B cell (primary cell): ENCODE results near the gene CD200. TPM values are rescaled to one million over a fixed set of nuclear protein-coding genes. Genes with fewer than 3 reads are reported as not detected.

Experiments
- ATAC-seq: fragments of 200-7000 bp; cut with Tn5 transposase; one replicate; pipeline ENCODE4 v1.10.0; 2021; ENCODE audit warnings: low read depth, mild to moderate bottlenecking, moderate number of reproducible peaks, moderate library complexity
- CTCF ChIA-PET: fragments of 350-600 bp; sonication (Branson Sonifier 250); formaldehyde crosslinking; loops from one replicate; lab custom pipeline; 2021; ENCODE audit warnings: antibody characterized with exemption, inconsistent platforms; lab: Charles Lee
- POLR2A ChIA-PET: fragments of 350-600 bp; sonication (Branson Sonifier 250); formaldehyde crosslinking; loops from one replicate; lab custom pipeline; 2021; ENCODE audit warnings: antibody characterized with exemption; lab: Charles Lee
- DNase-seq: peaks from one replicate; pipeline ENCODE4 v3.0.0; 2013
- H2AFZ ChIP-seq: 2 replicates; pipeline ENCODE4 v1.6.1; 2012; ENCODE audit warnings: mild to moderate bottlenecking, low read depth, low read length; ENCODE audit not compliant: insufficient read depth, poor library complexity, severe bottlenecking
- H3K27ac ChIP-seq, 2 donors: 1 replicate in 1 of 2; 2 replicates in 1 of 2; pipeline ENCODE4 v1.5.1; 2012 to 2013; ENCODE audit warnings: low read length in 2 of 2, mild to moderate bottlenecking in 2 of 2, moderate library complexity in 1 of 2
- H3K27me3 ChIP-seq, 4 experiments: fragments of 200-600 bp in 1 of 4; sonication (generic) in 1 of 4; replicated peaks in 1 of 4; 1 replicate in 2 of 4; 2 replicates in 2 of 4; pipeline versions ENCODE4 v1.6.1 to v1.7.0; 2013 to 2016; ENCODE audit warnings: low read length in 3 of 4, mild to moderate bottlenecking in 2 of 4, mixed read lengths in 1 of 4, moderate library complexity in 1 of 4; ENCODE audit not compliant: insufficient read depth in 4 of 4, control insufficient read depth in 3 of 4; ENCODE audit errors: control extremely low read depth in 1 of 4
- H3K36me3 ChIP-seq, 2 experiments: replicated peaks in 1 of 2; 1 replicate in 1 of 2; 2 replicates in 1 of 2; pipeline versions ENCODE4 v1.6.1 to v1.7.1; 2013; ENCODE audit warnings: low read length in 1 of 2; ENCODE audit not compliant: insufficient read depth in 2 of 2, control insufficient read depth in 1 of 2; ENCODE audit errors: control extremely low read depth in 1 of 2, extremely low read depth in 1 of 2
- H3K4me1 ChIP-seq, 2 donors: fragments of 200-600 bp in 1 of 2; sonication (generic) in 1 of 2; 1 replicate in 1 of 2; 2 replicates in 1 of 2; pipeline versions ENCODE4 v1.5.1 to v1.6.1; 2013 to 2017; ENCODE audit warnings: low read length in 2 of 2; ENCODE audit not compliant: control insufficient read depth in 2 of 2, insufficient read depth in 2 of 2
- H3K4me2 ChIP-seq: replicated peaks from 2 replicates; pipeline ENCODE3; 2012; ENCODE audit warnings: mild to moderate bottlenecking, low read depth, low read length; ENCODE audit not compliant: poor library complexity, severe bottlenecking
- H3K4me3 ChIP-seq, 5 experiments: fragments of 200-600 bp in 1 of 5; sonication (generic) in 1 of 5; 1 replicate in 3 of 5; 2 replicates in 2 of 5; pipeline versions ENCODE4 v1.5.1 to v1.7.0; 2011 to 2016; ENCODE audit warnings: low read length in 4 of 5, mild to moderate bottlenecking in 4 of 5, low read depth in 2 of 5, control low read depth in 1 of 5, moderate library complexity in 1 of 5; ENCODE audit not compliant: insufficient read depth in 1 of 5; ENCODE audit errors: control extremely low read depth in 1 of 5, extremely low read depth in 1 of 5
- H3K79me2 ChIP-seq: fragments of 200-600 bp; sonication (generic); one replicate; pipeline ENCODE4 v1.6.0; 2016; ENCODE audit warnings: low read length; ENCODE audit not compliant: control insufficient read depth, insufficient read depth
- H3K9ac ChIP-seq: fragments of 200-600 bp; sonication (generic); 2 replicates; pipeline ENCODE4 v1.6.1; 2017; ENCODE audit warnings: mild to moderate bottlenecking, low read length, moderate library complexity
- H3K9me3 ChIP-seq, 3 donors: one replicate each; pipeline versions ENCODE4 v1.6.1 to v1.7.1; 2013; ENCODE audit warnings: low read length in 2 of 3; ENCODE audit not compliant: control insufficient read depth in 2 of 3, insufficient read depth in 1 of 3; ENCODE audit errors: control extremely low read depth in 1 of 3
- H4K20me1 ChIP-seq: 2 replicates; pipeline ENCODE4 v1.6.0; 2012; ENCODE audit warnings: mild to moderate bottlenecking, low read length; ENCODE audit not compliant: insufficient read depth, control insufficient read depth, poor library complexity, severe bottlenecking
- H3K27ac Mint-ChIP-seq: one replicate; pipeline ENCODE4 v1.8.0; 2021; ENCODE audit warnings: mixed read lengths
- H3K27me3 Mint-ChIP-seq: one replicate; pipeline ENCODE4 v1.8.0; 2021; ENCODE audit warnings: mixed read lengths
- H3K4me1 Mint-ChIP-seq: one replicate; pipeline ENCODE4 v1.8.0; 2021; ENCODE audit warnings: mixed read lengths
- H3K4me3 Mint-ChIP-seq: one replicate; pipeline ENCODE4 v1.8.0; 2021; ENCODE audit warnings: mixed read lengths
- H3K9me3 Mint-ChIP-seq: one replicate; pipeline ENCODE4 v1.8.0; 2022; ENCODE audit warnings: mixed read lengths; ENCODE audit not compliant: insufficient read depth
- CTCF ChIP-seq: fragments of 200-600 bp; IDR thresholded peaks from one replicate; pipeline ENCODE4 v1.8.0; 2022; ENCODE audit warnings: antibody characterized with exemption, mild to moderate bottlenecking
- EZH2 ChIP-seq: IDR thresholded peaks from 2 replicates; pipeline ENCODE4 v1.6.1; 2012; ENCODE audit warnings: borderline replicate concordance, low read depth, mild to moderate bottlenecking, moderate library complexity, low read length; ENCODE audit not compliant: insufficient read depth, poor library complexity, severe bottlenecking
- WGBS: methylation state at CpG from one replicate; pipeline ENCODE4 v1.1.5; 2013; ENCODE audit warnings: missing lambda C conversion rate; ENCODE audit not compliant: insufficient coverage; 5-methylcytosine and 5-hydroxymethylcytosine counted together
- intact Hi-C: fragments of 100-400 bp; cut with micrococcal nuclease; formaldehyde crosslinking; loops from one replicate; pipeline ENCODE4 v1.10.0; 2022
- polyA plus RNA-seq: library from polyadenylated mRNA; depleted of rRNA; stranded (reverse); fragments of >200 nt; gene quantifications from 2 replicates; pipeline ENCODE4 v1.2.3, GENCODE V29; 2012
- total RNA-seq, 2 donors: library from RNA; stranded (reverse); fragments of 120-200 nt in 1 of 2; gene quantifications; 1 replicate in 1 of 2; 2 replicates in 1 of 2; pipeline versions ENCODE4 v1.2.3 to v1.2.4, GENCODE V29; 2013 to 2022

The CD200 gene
- total and polyA plus RNA-seq, 2 donors (not counting 1 experiment from before 2014, with no cell fraction given): 35.0 to 49.9 TPM

- ChIA-PET POLR2A (interaction anchor here (0.7 kb wide), 1 partner anchor 98 kb away, joined by 8 read pairs; no protein-coding TSS in a partner anchor), CTCF (interaction anchor here (0.7 to 2.1 kb wide), 3 partner anchors 14 to 109 kb away, joined by 3 to 4 read pairs (median 3); no protein-coding TSS in a partner anchor)
- Histone ChIP-seq H2AFZ (no peak overlapping the region), H3K4me3 (no peak overlapping the region), H3K9ac (no peak overlapping the region), H4K20me1 (no peaks in the 10 kb centered on the region), H3K4me1 (peaks cover 12 to 15% of the 10 kb centered on the region in 2 donors), H3K36me3 (no peaks in the 10 kb centered on the region), H3K4me2 (no peak overlapping the region), H3K27ac (no peak overlapping the region), H3K27me3 (no peaks in the 10 kb centered on the region), H3K79me2 (no peaks in the 10 kb centered on the region), H3K9me3 (no peaks in the 10 kb centered on the region)
- no peaks in the 10 kb centered on the region for H3K27me3 Mint-ChIP-seq
- no peak for ATAC-seq
- H3K27ac Mint-ChIP-seq: no peak overlapping the region
- H3K9me3 Mint-ChIP-seq: no peaks in the 10 kb centered on the region
- intact Hi-C loops: loop anchor here (10.0 kb wide), 1 partner anchor 51 kb away; no protein-coding TSS in a partner anchor
- no peak overlapping the region for H3K4me3 Mint-ChIP-seq
- peaks cover 19% of the 10 kb centered on the region for H3K4me1 Mint-ChIP-seq
- DNase-seq: no peak
- TF ChIP-seq EZH2: no peak
- no peak for TF ChIP-seq CTCF
- WGBS: 50% methylated on average over 2 of the region's 4 CpGs
Observed at GRCh38 chr3:112405845-112406244, 72.9 kb downstream of the CD200 start.

- Histone ChIP-seq H4K20me1 (no peaks in the 10 kb centered on the region), H3K9me3 (no peaks in the 10 kb centered on the region), H3K27ac (peak overlapping the region; percentile 16 to 76), H3K4me1 (peaks cover 14 to 15% of the 10 kb centered on the region in 2 donors), H3K4me3 (no peak overlapping the region), H3K79me2 (no peaks in the 10 kb centered on the region), H3K9ac (peak overlapping the region; percentile 52), H3K36me3 (no peaks in the 10 kb centered on the region), H3K4me2 (peak overlapping the region; percentile 20), H2AFZ (peak overlapping the region; percentile 85), H3K27me3 (no peaks in the 10 kb centered on the region)
- no peak for TF ChIP-seq CTCF
- Mint-ChIP-seq H3K27me3 (no peaks in the 10 kb centered on the region), H3K4me3 (peak overlapping the region; percentile 26), H3K4me1 (peaks cover 21% of the 10 kb centered on the region), H3K27ac (peak overlapping the region; percentile 86), H3K9me3 (no peaks in the 10 kb centered on the region)
- WGBS: 73% methylated on average over 2 of the region's 6 CpGs
- no peak for ATAC-seq
- ChIA-PET CTCF (no interaction called here), POLR2A (no interaction called here)
- peak; percentile 52 for DNase-seq
- intact Hi-C loops: loop anchor here (10.0 kb wide), 1 partner anchor 53 kb away; no protein-coding TSS in a partner anchor
Observed at GRCh38 chr3:112407214-112407887, 74.4 kb downstream of the CD200 start.
